Stimulated activated CD8-positive, alpha-beta memory T cell treated with anti-CD3 and anti-CD28 coated beads, Interleukin-12 subunit alpha, Interleukin-12 subunit beta, amount 100 ng/mL, for 24 hours (primary cell): Measurements from ENCODE around the gene NFE2.
"Not testable (repeated sequence)": the region's sequence is repeated elsewhere in the genome, so short reads cannot be mapped to it uniquely, and the experiment has no call there.

Experiments used
- DNase-seq: peaks from one replicate; pipeline ENCODE4 v3.0.0-alpha.2; 2020; ENCODE audit errors: extremely low read depth

The NFE2 gene

DNA sequence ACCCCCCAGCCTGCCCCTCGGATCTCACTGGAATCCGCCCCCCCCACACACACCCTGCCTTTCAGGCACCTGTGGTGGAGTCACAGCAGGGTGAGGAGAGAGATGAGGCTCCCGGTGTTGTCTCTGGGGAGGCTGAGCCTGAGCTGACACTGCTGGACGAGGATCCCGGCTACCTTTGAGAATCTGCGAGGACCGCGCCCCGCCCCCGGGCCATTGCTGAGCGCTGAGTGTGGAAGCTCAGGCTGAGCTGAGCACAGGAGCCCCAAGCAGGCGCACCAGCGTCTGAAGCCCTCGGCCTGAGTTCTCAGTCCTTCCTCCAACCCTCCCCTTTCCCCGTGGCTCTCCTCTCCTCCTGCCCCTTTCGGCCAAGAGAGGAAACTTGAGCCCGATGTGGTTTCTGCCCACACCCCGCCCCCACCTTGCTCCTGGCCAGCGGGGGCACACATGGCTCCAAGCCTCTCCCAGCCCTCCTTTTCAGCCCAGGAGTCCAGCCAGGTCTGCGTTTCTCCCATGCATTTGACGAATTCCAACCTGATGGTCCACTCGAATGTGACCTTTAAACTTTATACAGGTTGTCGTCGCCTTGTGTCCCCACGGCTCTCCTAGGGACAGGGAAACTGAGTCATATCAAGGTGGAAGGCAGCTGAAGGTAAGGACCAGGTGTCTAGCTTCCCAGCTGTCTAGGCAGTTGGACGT, at the start of gene NFE2:
Gene NFE2, minus strand, starts transcription at position 284 of the 696 bp plus-strand sequence. CDS start 5,767 bp downstream, outside the sequence.
- DNase-seq, result no peak

DNA sequence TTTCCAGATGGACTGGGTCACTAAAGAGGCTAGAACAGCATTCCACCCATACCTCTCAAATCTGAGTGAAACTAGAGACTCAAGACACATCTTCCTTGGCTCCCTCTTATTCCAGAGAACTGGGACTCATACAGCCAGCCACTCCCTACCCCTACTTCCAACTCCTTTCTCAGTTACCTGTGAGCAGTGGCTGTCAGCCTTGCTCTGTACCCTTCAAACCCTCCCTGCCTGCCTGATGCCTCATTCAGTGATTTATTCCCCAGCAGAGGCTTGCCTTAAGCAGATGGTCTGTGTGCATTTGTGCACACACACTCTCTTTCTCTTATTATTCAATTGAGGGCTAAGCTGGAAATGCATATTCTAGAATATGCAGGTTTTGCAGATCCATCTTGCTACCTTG, 48.9 kb upstream of the NFE2 start:
- DNase-seq, result no peak

DNA sequence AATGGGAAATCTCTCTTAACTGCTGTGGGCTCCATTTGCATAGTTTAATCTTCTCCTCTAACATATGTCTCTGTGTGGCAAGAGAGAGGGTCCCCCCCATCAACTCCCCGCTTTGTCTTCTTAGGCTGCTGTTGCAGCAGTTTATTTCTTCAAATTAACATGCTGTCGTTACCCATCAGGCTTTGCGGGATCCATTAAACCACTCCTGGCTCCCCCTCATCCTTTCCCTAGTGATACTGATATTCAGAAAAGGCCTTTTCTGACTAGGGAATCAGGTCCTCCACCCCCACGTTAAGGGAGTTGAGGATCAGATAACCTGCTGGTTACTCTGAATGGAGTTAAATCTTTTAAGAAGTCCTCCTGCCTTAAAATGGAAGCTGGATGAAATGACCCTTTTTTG, 48.2 kb upstream of the NFE2 start:
- no peak for DNase-seq

DNA sequence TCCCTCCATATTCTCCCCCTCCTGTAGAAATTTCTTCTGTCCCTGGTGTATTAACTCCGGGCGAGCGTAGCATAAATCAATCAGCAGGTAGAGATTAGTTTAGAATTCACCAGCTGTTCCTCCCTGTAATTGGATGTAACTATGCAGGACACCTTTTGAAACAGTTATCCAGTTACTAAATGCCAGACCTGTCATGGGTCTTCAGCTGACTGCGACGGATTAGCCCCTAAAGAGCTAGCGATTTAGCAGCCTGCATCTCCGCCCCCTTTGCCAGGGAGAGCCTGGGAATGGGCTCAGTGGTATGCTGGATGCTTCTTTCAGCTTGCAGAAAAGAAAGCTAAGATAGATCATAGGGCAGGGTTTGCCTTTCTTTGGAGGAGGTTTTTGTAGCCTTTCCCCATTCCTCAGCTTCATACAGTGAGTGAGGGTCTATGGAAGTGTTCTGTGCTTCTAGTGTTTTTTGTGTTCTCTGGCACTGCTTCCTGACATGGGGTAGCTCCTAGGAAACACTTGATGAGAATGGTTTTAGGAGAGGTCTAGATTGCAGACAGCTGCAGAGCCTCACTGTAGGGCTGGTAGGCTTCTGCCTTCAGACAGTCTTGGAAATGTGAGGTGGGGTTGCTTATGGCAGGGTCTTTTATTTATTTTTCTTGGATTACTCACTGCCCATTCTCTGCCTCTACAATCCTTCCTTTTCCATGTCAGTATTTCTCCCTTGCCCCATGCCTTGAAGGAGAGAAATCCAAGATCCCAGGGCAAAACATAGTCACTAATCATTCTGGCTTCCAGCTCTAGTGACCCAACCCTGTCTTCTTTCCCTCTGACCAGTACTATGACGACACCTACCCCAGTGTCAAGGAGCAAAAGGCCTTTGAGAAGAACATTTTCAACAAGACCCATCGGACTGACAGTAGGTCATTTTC, 40.8 kb upstream of the NFE2 start:
- DNase-seq, result no peak

DNA sequence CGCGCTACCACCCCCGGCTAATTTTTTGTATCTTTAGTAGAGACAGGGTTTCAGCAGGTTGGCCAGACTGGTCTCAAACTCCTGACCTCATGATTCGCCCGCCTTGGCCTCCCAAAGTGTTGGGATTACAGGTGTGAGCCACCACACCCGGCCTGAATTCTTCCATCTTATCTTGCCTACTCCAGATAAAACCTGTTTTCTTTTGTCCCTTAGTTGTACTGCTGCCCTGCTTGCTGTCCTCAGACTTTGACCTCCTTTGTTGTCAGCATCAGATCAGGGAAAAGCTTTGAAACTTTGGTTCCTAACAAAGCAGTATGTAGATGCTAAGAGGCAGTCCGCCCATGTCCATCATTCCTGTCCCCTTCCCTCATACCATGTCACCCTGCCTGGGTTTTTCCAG, 40.0 kb upstream of the NFE2 start:
- no peak for DNase-seq

DNA sequence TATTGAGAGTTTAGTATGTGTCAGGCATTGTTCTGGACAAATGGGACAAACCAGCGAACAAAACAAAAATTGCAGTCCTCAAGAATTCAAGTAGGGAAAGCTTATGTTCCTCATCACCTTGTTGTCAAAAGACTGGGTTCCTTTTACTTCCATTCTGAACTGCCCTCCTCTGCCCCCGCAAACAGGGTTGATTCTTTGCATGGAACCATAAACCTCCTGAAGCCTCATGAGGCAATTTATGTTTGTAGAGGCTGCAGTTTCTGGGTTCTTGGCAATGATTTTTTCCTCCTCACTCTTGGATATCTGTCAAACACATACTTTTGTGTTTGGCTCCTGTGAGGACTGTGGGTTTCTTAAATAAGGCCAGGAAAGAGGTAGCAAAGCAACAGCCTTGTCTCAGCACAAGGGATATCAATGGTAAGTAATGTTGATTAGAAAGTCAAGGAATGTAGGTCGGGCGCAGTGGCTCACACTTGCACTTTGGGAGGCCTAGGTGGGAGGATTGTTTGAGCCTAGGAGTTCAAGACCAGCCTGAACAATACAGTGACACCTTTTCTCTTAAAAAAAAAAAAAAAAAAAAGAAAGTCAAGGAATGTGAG, 38.0 kb upstream of the NFE2 start:
- DNase-seq, result no peak

DNA sequence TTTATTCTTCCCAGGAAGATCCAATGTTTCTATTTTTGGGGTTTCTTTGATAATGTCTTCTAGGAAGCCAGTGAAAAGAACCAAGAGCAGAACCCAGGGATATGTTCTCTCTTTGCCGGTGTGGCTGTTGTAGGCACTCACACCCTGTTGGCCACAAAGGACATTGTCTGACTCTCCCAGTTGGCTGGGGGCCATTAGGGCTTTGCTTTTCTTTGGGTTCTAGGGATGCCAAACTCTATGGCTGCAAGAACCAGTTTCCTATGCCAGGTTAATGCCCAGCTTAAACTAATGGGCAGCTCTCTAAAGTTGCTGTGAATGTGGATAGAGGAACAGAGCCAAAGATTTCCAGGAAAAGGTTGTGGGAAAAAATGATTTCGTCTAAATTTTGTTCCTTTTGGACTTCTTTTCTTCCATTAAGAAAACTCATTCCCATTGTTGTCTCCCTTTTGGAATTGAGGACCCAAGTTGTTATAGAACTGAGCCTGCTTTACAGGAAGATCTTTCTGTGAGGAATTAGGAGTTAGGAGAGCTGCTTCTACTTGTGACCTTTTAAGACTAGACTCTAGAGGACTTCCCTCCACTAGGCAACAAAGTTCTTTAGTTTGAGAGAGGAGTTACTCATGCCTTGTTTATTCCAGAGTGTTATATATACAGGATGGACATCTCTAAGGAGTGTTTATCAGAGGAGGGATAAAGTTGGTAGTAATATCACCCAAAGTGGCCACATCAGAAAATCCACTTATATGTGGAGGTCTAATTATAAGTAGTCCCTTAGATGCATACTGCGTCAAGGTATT, 37.2 kb upstream of the NFE2 start:
- no peak for DNase-seq

DNA sequence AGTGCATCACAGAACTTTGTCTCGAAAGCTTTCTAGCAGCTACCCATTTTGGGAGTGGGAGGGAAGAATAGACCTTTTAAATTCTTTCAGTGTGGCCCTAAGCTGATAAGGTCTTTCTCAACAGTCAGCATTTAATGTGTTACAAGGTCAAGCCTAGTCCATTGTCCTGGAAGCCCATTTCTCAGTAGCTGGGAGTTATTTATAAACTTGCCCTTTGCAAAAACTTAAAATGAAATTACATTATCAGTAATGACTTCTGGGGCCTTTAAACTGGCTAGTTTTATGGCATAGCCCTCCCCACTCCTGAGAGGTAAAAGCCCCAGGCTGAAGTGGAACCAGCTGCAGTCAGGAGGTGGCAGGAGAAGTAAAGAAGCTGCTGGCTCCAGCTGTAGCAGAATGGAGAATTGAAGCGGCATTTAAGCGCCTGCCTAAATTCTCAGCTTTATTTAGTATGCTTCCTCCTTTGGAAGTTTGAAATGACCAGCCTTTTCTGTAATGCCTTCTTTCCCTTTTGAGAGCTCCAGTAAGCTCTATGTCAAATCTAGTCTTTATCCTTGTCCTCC, 36.5 kb upstream of the NFE2 start:
- no peak for DNase-seq

DNA sequence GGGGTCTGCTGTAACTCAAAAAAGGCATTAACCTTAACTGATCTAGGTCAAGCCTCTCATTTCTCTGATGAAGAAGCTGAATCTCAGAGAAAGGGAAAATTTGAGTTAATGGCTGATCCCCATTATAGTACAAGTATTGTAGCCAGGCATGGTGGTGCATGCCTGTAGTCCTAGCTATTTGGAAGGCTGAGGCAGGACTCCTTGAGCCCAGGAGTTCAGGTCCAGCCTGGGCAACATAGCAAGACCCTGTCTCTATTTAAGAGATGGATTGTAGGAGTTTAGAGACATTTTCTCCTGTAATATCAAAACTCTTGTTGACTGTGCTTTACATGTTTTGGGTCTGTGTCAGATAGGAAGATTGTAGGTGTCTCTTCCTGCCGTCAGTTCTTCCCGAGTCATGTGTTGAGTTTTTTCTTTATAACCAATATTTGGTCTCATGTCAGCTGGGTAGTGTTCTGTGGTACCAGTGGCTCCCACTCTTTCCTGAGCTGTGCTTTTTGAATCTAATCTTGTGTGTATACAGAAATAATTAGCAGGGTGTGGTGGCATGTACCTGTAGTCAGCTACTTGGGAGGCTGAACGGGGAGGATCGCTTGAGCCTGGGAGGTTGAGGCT, 32.7 kb upstream of the NFE2 start:
- DNase-seq, result no peak

DNA sequence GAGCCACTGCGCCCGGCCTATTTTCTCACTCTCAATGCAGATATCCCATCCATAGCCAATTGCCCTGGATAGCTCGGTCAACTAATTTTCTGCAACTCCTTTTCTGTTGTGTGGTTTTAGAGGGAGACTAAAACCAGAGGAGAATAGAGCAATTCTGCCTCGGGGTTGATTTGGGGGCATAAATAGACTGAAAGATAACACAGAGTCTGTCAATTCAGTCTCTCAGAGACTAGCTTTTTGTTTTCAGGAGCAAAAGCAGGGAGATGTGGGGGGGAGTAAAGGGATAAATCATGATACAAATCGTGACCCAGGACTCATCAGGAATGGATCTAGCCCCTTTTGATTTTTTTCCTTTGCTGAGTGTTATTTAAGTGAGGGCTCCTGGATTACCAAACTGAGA, 30.6 kb upstream of the NFE2 start:
- DNase-seq, result no peak

DNA sequence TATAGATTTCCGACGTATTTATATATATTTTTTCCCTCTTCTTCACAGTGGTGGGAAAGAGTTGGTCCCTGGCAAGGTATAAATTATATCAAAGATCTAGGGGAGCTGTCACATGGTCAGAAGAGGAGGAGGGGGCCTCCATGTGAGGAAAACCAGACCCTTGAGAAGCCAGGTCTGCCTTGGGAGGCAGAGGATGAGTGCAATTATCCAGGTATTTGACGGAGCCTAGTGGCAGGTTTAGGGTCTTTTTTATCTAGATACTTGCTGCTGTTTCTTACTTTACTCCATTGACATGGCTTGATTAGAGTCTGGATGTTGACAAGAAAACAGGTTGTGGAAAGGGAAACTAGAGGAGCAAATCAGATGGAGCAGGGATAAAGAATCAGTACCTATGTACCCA, 29.6 kb upstream of the NFE2 start:
- DNase-seq, result no peak

DNA sequence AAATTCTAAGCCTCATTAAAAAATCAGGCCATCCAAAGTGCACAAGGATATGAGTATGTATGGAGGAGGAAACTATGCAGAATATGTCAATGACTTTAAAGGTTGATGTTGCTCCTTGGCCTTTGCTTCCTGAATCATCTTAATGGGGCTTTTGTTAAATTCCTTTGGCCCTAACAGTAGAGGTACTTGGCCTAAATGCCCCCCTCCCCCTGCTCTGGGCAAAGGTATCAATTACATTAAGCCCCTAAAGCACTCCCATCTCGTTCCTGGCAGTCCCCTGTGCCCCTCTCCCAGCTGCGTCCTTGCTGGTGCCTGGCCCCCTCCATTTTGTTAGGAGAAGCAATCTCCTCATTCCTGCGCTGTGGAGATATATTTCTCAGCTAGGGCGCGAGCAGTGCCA, 28.9 kb upstream of the NFE2 start:
- DNase-seq, result no peak

DNA sequence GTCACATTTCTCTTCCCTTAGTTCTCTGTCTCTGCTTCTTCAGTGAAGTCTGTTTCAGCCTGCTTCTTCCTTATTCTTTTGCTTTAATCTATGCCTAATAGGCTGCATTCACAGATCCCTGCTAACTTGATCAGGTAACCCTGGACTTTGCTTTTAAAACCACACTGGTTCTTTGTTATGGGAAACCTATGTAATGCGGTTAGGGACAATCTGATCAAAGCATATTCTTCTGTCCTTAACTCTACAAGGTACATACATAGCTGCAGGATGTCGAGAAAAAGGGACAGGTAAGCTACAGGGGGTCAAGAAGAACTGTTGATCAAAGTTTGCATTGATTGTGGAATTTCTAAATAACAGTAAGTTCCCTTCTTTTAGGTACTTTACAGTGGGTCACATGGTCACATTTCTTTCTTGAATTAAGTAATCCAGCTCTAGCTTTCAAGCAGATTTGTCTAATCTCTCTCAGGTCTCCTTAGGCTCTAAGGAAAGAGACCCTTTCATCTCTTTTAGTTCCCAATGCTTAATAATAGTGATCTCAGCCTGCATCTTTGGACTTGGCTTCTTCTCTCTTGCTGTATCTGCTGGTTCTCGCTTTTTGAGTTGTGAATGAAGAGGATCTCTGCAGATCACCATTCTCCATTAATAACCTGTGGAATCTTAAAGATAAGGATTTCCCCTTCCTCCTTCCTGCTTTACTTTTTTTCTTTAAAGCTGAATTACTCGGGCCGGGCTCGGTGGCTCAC, 28.0 kb upstream of the NFE2 start:
- DNase-seq, result no peak

DNA sequence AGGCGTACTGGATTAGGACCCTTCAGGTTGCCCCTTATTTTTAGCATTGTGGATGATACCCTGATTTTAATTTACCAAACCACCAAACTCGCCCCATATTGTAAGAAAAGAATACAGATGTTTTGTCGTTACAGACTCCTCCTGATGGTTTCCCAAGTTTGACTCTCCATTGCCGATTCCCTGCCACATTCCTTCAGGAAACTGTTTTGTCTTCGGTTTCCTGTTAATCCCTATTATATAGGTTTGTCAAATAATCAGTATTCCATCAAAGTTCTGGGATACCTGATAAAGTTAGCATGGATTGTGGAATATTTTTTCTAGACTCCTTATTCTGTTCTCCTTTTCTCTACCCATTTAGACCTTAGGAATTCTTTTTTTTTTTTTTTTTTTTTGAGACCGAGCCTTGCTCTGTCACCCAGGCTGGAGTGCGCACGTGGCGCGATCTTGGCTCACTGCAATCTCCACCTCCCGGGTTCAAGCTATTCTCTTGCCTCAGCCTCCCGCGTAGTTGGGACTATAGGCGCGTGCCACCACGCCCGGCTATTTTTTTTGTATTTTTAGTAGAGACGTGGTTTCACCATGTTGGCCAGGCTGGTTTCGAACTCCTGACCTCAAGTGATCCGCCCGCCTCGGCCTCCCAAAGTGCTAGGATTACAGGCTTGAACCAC, 24.8 kb upstream of the NFE2 start:
- not testable (repeated sequence) for DNase-seq

DNA sequence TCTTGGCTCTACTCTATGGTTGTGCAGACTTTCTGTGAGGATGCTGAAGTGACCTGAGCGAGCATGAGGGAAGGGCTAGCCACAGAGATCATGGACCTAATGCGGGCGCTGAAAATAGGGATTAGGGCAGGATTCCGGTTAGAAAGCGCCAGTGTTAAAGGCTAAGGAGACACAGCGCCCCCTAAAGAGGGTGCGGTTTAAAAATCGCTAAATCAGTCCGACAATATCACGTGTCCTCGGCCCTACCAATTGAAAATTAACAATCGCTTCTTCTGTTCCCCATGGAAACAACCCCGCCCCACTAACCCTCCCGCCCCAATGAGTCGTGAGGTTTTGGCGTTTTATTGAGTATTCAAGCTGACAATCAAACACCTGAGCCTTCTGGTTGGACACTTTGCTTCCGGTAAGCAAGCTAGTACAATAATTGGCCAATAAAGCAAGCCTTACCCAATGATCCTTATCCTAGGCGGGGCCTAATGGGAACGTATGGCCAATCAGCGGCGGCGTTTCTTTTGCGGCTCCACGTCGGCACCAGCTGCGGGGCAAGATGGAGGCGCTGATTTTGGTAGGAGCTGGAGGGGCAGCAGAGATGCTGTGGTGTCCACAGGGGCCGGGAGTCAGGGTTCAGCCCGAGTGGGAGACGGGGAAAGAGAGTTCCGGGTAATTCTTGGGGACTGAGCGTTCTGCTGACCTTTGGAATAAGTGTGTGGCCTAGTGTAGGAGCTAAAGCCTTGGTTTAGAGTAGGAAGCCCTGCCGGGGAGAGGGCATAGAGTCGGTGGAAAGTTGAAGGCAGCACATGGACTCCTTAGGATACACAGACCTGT, 24.0 kb upstream of the NFE2 start, which contains the start of gene COPZ1:
Gene COPZ1, plus strand, starts transcription at position 515 of the 825 bp plus-strand sequence. Its CDS starts 33 bp downstream, at position 548.
- DNase-seq, result peak; percentile 80

DNA sequence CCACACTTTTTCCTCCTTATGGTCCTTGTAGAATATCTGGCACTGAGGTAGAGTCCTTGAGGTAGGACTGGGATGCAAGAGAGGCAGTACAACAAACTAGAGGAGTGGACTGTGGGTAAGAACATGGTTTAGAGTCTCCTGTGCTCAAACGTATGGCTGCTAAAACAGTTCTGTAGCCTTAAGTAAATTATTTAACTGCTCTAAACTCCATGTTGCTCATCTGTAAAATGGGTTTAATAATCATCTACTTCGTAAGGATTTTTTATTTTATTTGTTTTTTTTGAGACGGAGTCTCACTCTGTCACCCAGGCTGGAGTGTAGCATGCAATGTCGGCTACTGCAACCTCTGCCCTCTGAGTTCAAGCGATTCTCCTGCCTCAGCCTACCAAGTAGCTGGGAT, 20.5 kb upstream of the NFE2 start:
- no peak for DNase-seq

DNA sequence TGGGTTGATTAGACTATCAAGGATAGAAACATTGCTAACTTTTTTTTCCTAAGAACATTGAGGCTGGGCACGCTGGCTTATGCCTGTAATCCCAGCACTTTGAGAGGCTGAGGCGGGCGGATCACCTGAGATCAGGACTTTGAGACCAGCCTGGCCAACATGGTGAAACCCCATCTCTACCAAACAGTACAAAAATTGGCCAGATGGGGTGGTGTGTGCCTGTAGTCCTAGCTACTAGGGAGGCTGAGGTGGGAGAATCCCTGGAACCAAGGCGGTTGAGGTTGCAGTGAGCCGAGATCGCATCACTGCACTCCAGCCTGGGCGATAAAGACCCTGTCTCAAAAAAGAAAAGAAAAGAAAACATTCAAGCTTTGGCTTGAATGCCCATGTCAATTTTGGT, 11.5 kb upstream of the NFE2 start:
- not testable (repeated sequence) for DNase-seq

DNA sequence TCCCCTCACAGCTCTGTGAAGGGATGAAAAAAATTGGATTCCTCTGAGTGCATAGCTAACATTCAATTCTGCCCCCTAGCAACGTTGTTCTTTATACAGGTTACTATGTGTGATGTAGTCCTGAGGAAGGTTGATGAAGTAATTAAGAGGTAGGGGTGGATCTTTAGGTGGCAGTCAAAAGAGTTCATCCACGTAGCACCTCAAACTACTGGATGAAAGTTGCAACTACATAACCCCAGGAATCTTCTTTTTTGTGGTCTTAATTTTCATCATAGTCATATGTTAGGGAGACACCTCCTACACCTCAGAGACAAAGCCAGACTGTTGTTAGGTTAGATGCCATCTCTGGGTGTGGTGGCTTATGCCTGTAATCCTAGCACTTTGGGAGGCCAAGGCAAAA, 10.2 kb upstream of the NFE2 start:
- no peak for DNase-seq
